ENCODE measurements around the gene GLI3. TPM values are rescaled to one million over a fixed set of nuclear protein-coding genes. Genes with fewer than 3 reads are reported as not detected.

The GLI3 gene
- total RNA-seq, 1 donor from 2014 or later, result 9.0 TPM

GRCh38 chr7:42272793-42273665, 36.0 kb upstream of the GLI3 start:
- no peak for TF ChIP-seq CTCF (IDR thresholded peaks at IDR 0.05; ENCODE audit: unreplicated experiment)
- Mint-ChIP-seq H3K27ac (no peak overlapping the region), H3K27me3 (peaks cover 43% of the 10 kb centered on the region), H3K4me1 (ENCODE audit: low read depth) (no peaks in the 10 kb centered on the region), H3K4me3 (ENCODE audit: low read depth) (no peak overlapping the region), H3K9me3 (ENCODE audit: low read depth) (no peaks in the 10 kb centered on the region), H3K36me3 (ENCODE audit: insufficient read depth) (no peaks in the 10 kb centered on the region)
- DNase-seq (ENCODE audit: low spot score, unreplicated experiment), result no peak

DNA sequence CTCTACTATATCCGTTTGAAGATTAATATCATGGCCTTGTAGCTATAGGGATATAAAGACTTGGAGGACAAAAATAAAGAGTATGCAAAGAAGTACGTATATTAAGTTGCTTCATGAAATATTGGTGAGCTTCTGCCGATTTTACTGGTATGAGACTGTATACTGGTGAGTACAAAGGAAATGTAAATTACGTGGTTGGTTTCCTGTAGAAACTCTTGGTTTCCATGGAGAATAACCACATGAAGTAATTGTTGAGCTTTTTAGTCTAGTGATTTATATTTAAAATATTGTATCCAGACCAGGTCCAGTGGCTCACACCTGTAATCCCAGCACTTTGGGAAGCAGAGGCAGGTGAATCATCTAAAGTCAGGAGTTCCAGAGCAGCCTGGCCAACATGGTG, 32.2 kb upstream of the GLI3 start:
- Mint-ChIP-seq H3K4me1 (ENCODE audit: low read depth) (no peaks in the 10 kb centered on the region), H3K27me3 (peaks cover 46% of the 10 kb centered on the region), H3K36me3 (ENCODE audit: insufficient read depth) (no peaks in the 10 kb centered on the region), H3K4me3 (ENCODE audit: low read depth) (no peak overlapping the region), H3K9me3 (ENCODE audit: low read depth) (no peaks in the 10 kb centered on the region), H3K27ac (no peak overlapping the region)
- TF ChIP-seq CTCF (IDR thresholded peaks at IDR 0.05; ENCODE audit: unreplicated experiment), result no peak
- DNase-seq (ENCODE audit: low spot score, unreplicated experiment), result no peak

- H3K4me3 Mint-ChIP-seq (ENCODE audit: low read depth), result no peak overlapping the region
- no peaks in the 10 kb centered on the region for H3K4me1 Mint-ChIP-seq (ENCODE audit: low read depth)
- H3K27ac Mint-ChIP-seq, result no peak overlapping the region
- no peak for TF ChIP-seq CTCF (IDR thresholded peaks at IDR 0.05; ENCODE audit: unreplicated experiment)
- DNase-seq (ENCODE audit: low spot score, unreplicated experiment), result no peak
- no peaks in the 10 kb centered on the region for H3K36me3 Mint-ChIP-seq (ENCODE audit: insufficient read depth)
- no peaks in the 10 kb centered on the region for H3K9me3 Mint-ChIP-seq (ENCODE audit: low read depth)
- H3K27me3 Mint-ChIP-seq, result peaks cover 27% of the 10 kb centered on the region
These were observed 27.7 kb upstream of the GLI3 start for GRCh38 chr7:42264702-42265101.

- no peak for TF ChIP-seq CTCF (IDR thresholded peaks at IDR 0.05; ENCODE audit: unreplicated experiment)
- H3K9me3 Mint-ChIP-seq (ENCODE audit: low read depth), result no peaks in the 10 kb centered on the region
- no peaks in the 10 kb centered on the region for H3K36me3 Mint-ChIP-seq (ENCODE audit: insufficient read depth)
- H3K4me1 Mint-ChIP-seq (ENCODE audit: low read depth), result no peaks in the 10 kb centered on the region
- peaks cover 27% of the 10 kb centered on the region for H3K27me3 Mint-ChIP-seq
- H3K27ac Mint-ChIP-seq, result no peak overlapping the region
- DNase-seq (ENCODE audit: low spot score, unreplicated experiment), result no peak
- no peak overlapping the region for H3K4me3 Mint-ChIP-seq (ENCODE audit: low read depth)
These were observed 27.0 kb upstream of the GLI3 start for GRCh38 chr7:42263971-42264370.

- Mint-ChIP-seq H3K4me3 (ENCODE audit: low read depth) (no peak overlapping the region), H3K9me3 (ENCODE audit: low read depth) (peaks cover 3% of the 10 kb centered on the region), H3K27ac (no peak overlapping the region), H3K4me1 (ENCODE audit: low read depth) (no peaks in the 10 kb centered on the region), H3K36me3 (ENCODE audit: insufficient read depth) (no peaks in the 10 kb centered on the region), H3K27me3 (peaks cover 19% of the 10 kb centered on the region)
- no peak for TF ChIP-seq CTCF (IDR thresholded peaks at IDR 0.05; ENCODE audit: unreplicated experiment)
- DNase-seq (ENCODE audit: low spot score, unreplicated experiment), result no peak
These were observed 26.0 kb upstream of the GLI3 start for GRCh38 chr7:42262964-42263363.
